ENCODE results near the gene DEFB132. TPM values are rescaled to one million over a fixed set of nuclear protein-coding genes. Genes with fewer than 3 reads are reported as not detected.
A peak's percentile ranks its signal among the peaks of the same experiment; 100 is the strongest.

Gene DEFB132
- total and polyA plus RNA-seq, 4 donors, result not detected

DNA sequence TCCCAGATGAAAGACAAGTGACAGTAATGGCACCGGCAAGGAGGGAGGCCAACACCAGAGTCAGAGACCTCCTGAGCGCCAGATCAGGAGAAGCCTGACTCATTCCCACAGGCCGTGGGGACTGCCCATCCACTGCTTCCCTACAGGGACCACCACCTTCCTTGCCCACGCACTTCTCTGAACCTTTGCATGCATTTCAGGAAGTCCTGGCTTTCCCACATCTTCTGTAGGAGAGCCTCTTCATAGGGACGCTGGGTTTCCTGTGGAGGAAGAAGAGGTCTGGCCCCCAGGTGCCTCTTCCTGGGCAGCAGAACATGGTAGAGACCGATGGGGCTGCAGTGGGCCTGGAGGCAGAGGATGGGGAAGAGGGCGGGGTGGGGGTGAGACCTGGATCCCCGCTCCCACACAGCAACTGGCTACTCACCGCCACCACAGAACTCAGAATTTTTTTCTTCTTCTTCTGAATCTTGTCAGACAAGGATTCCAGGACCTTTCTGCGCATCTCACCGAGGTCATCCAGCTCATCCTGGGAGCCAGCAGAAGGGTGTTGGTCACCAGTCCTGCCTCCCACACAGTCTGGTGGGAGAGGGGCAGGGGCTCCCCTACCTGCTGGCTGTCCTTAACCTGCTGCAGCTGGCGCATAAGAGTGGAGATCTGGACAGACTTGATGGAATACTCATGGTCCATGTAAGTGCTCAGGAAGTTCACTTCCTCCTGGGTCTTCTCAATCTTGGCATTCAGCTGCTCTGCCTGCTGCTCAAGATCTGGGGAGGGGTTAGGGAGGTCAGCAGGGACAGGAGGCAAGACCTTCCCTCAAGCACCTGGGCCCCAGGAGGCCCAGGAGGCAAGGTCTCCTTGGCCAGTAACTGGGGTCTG is 19.3 kb downstream of the DEFB132 start:
- Histone ChIP-seq H3K27ac (ENCODE audit: low read depth, low read length) (no peak overlapping the region), H3K27me3 (ENCODE audit: control insufficient read depth, insufficient read depth, low read length) (no peaks in the 10 kb centered on the region), H3K4me1 (ENCODE audit: control insufficient read depth, insufficient read depth, low read length) (peaks cover 7% of the 10 kb centered on the region), H3K4me3 (ENCODE audit: low read depth, low read length) (no peak overlapping the region), H3K9me3 (ENCODE audit: control insufficient read depth, insufficient read depth, low read length) (no peaks in the 10 kb centered on the region), H3K36me3 (ENCODE audit: control insufficient read depth, insufficient read depth, low read length) (peaks cover 42% of the 10 kb centered on the region)
- 94% methylated on average over 9 of the region's 12 CpGs for WGBS (ENCODE audit: insufficient coverage)
- DNase-seq (ENCODE audit: low read depth in 4 of 6, low spot score in 6 of 6), result no peak

DNA sequence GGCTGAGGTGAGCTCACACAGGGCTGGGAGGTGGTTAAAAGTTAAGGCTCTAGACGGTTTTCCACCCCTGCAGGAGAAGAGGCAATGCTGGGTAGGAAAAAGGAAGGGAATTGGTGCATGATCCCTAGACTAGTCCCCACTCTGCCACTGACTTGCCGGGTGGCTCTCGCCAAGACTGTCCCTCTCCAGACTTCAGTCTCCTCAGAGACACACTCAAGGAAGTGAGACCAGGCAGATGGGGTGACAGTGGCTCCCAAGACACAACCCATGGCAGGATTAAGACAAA is 19.9 kb downstream of the DEFB132 start:
- H3K27me3 ChIP-seq (ENCODE audit: control insufficient read depth, insufficient read depth, low read length), result no peaks in the 10 kb centered on the region
- DNase-seq (ENCODE audit: low read depth in 4 of 6, low spot score in 6 of 6), result no peak
- no peak overlapping the region for H3K27ac ChIP-seq (ENCODE audit: low read depth, low read length)
- WGBS (ENCODE audit: insufficient coverage), result 52% methylated on average over 3 of the region's 3 CpGs
- H3K9me3 ChIP-seq (ENCODE audit: control insufficient read depth, insufficient read depth, low read length), result no peaks in the 10 kb centered on the region
- peaks cover 42% of the 10 kb centered on the region for H3K36me3 ChIP-seq (ENCODE audit: control insufficient read depth, insufficient read depth, low read length)
- H3K4me1 ChIP-seq (ENCODE audit: control insufficient read depth, insufficient read depth, low read length), result peaks cover 7% of the 10 kb centered on the region
- no peak overlapping the region for H3K4me3 ChIP-seq (ENCODE audit: low read depth, low read length)

DNA sequence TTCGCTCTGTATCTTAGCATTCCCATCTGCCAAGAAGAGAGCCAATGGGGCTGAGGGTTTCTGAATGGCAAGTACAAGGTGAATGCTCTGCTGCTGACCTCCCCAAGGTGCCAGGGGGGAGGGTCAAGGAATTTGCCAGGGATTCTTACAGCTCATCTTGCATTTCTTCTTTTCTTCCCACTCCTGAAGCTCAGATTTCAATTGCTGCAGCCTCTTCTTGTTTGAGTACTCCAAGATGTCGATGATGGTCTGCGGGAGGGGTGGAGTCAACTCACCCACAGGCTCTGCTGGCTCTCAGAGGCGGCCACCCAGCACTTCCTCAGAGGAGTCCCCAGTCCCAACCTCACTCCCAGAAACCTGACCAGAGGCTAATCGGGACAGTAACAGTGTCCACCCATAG is 20.7 kb downstream of the DEFB132 start:
- Histone ChIP-seq H3K4me1 (ENCODE audit: control insufficient read depth, insufficient read depth, low read length) (peaks cover 3% of the 10 kb centered on the region), H3K27me3 (ENCODE audit: control insufficient read depth, insufficient read depth, low read length) (no peaks in the 10 kb centered on the region), H3K4me3 (ENCODE audit: low read depth, low read length) (no peak overlapping the region), H3K36me3 (ENCODE audit: control insufficient read depth, insufficient read depth, low read length) (peaks cover 42% of the 10 kb centered on the region), H3K27ac (ENCODE audit: low read depth, low read length) (no peak overlapping the region), H3K9me3 (ENCODE audit: control insufficient read depth, insufficient read depth, low read length) (no peaks in the 10 kb centered on the region)
- WGBS (ENCODE audit: insufficient coverage), result 85% methylated on average over 3 of the region's 5 CpGs
- no peak for DNase-seq (ENCODE audit: low read depth in 4 of 6, low spot score in 6 of 6)

- no peaks in the 10 kb centered on the region for H3K9me3 ChIP-seq (ENCODE audit: control insufficient read depth, insufficient read depth, low read length)
- H3K27ac ChIP-seq (ENCODE audit: low read depth, low read length), result no peak overlapping the region
- H3K4me1 ChIP-seq (ENCODE audit: control insufficient read depth, insufficient read depth, low read length), result peaks cover 3% of the 10 kb centered on the region
- peak in 1 of 6 donors; percentile 52 for DNase-seq (ENCODE audit: low read depth in 4 of 6, low spot score in 6 of 6)
- WGBS (ENCODE audit: insufficient coverage), result 40% methylated on average over 46 of the region's 88 CpGs
- no peak overlapping the region for H3K4me3 ChIP-seq (ENCODE audit: low read depth, low read length)
- no peaks in the 10 kb centered on the region for H3K27me3 ChIP-seq (ENCODE audit: control insufficient read depth, insufficient read depth, low read length)
- peaks cover 42% of the 10 kb centered on the region for H3K36me3 ChIP-seq (ENCODE audit: control insufficient read depth, insufficient read depth, low read length)
Observed at GRCh38 chr20:278607-279571, 21.4 kb downstream of the DEFB132 start.

DNA sequence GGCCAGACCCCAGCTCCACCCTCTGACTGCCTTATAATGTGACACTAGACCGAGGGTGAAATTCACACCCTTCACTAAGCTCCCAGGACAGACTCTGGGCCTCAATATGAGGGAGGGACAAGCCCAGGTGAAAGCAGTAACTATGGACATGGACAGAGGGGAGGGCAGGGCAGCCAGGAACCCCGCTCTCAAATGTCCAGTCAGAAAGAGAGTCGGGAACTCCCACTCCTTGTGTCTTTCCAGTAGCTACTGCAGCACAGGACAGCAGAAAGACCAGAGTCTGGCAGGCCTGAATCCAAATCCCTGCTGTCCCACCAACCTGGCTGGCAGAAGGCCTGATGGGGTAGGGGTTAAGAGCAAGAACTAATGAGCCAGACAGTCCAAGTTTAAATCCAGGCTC is 26.6 kb downstream of the DEFB132 start:
- H3K36me3 ChIP-seq (ENCODE audit: control insufficient read depth, insufficient read depth, low read length), result peaks cover 5% of the 10 kb centered on the region
- no peak overlapping the region for H3K4me3 ChIP-seq (ENCODE audit: low read depth, low read length)
- no peak overlapping the region for H3K27ac ChIP-seq (ENCODE audit: low read depth, low read length)
- 60% methylated on average over 1 of the region's 3 CpGs for WGBS (ENCODE audit: insufficient coverage)
- no peaks in the 10 kb centered on the region for H3K9me3 ChIP-seq (ENCODE audit: control insufficient read depth, insufficient read depth, low read length)
- H3K27me3 ChIP-seq (ENCODE audit: control insufficient read depth, insufficient read depth, low read length), result no peaks in the 10 kb centered on the region
- DNase-seq (ENCODE audit: low read depth in 4 of 6, low spot score in 6 of 6), result no peak
- H3K4me1 ChIP-seq (ENCODE audit: control insufficient read depth, insufficient read depth, low read length), result peaks cover 3% of the 10 kb centered on the region

- no peak for DNase-seq (ENCODE audit: low read depth in 4 of 6, low spot score in 6 of 6)
- no peak overlapping the region for H3K4me3 ChIP-seq (ENCODE audit: low read depth, low read length)
- no peaks in the 10 kb centered on the region for H3K9me3 ChIP-seq (ENCODE audit: control insufficient read depth, insufficient read depth, low read length)
- WGBS (ENCODE audit: insufficient coverage), result no CpG with 5 or more reads among the region's 2 CpGs
- no peaks in the 10 kb centered on the region for H3K27me3 ChIP-seq (ENCODE audit: control insufficient read depth, insufficient read depth, low read length)
- peaks cover 8% of the 10 kb centered on the region for H3K4me1 ChIP-seq (ENCODE audit: control insufficient read depth, insufficient read depth, low read length)
- peaks cover 4% of the 10 kb centered on the region for H3K36me3 ChIP-seq (ENCODE audit: control insufficient read depth, insufficient read depth, low read length)
- no peak overlapping the region for H3K27ac ChIP-seq (ENCODE audit: low read depth, low read length)
Observed at GRCh38 chr20:286508-286907, 29.0 kb downstream of the DEFB132 start.

- Histone ChIP-seq H3K36me3 (ENCODE audit: control insufficient read depth, insufficient read depth, low read length) (no peaks in the 10 kb centered on the region), H3K4me3 (ENCODE audit: low read depth, low read length) (no peak overlapping the region), H3K4me1 (ENCODE audit: control insufficient read depth, insufficient read depth, low read length) (peaks cover 8% of the 10 kb centered on the region), H3K27me3 (ENCODE audit: control insufficient read depth, insufficient read depth, low read length) (no peaks in the 10 kb centered on the region), H3K27ac (ENCODE audit: low read depth, low read length) (no peak overlapping the region), H3K9me3 (ENCODE audit: control insufficient read depth, insufficient read depth, low read length) (no peaks in the 10 kb centered on the region)
- no CpG with 5 or more reads among the region's 3 CpGs for WGBS (ENCODE audit: insufficient coverage)
- DNase-seq (ENCODE audit: low read depth in 4 of 6, low spot score in 6 of 6), result no peak
Observed at GRCh38 chr20:288956-289692, 31.6 kb downstream of the DEFB132 start.

DNA sequence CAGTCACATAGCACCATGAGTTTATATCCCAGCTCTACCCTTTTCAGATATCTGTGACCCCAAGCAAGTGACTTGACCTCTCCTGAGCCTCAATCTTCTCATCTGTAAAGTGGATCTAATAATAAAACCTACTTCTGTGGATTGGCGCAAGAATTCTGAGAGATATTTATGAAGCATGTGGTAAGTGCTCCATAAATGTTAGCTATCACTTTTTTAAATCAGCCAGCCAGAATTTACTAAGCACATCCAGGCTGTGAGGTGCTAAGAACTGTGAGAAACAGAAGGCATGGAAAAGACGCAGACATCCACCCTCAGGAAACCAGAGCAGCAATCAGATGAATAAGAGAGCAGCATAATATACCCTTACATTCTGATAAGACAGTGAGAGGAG is 32.2 kb downstream of the DEFB132 start:
- Histone ChIP-seq H3K36me3 (ENCODE audit: control insufficient read depth, insufficient read depth, low read length) (no peaks in the 10 kb centered on the region), H3K4me1 (ENCODE audit: control insufficient read depth, insufficient read depth, low read length) (peaks cover 8% of the 10 kb centered on the region), H3K4me3 (ENCODE audit: low read depth, low read length) (peak overlapping the region; percentile 83), H3K9me3 (ENCODE audit: control insufficient read depth, insufficient read depth, low read length) (no peaks in the 10 kb centered on the region), H3K27me3 (ENCODE audit: control insufficient read depth, insufficient read depth, low read length) (no peaks in the 10 kb centered on the region), H3K27ac (ENCODE audit: low read depth, low read length) (peak overlapping the region; percentile 92)
- DNase-seq (ENCODE audit: low read depth in 4 of 6, low spot score in 6 of 6), result no peak
- no CpG with 5 or more reads among the region's 2 CpGs for WGBS (ENCODE audit: insufficient coverage)

DNA sequence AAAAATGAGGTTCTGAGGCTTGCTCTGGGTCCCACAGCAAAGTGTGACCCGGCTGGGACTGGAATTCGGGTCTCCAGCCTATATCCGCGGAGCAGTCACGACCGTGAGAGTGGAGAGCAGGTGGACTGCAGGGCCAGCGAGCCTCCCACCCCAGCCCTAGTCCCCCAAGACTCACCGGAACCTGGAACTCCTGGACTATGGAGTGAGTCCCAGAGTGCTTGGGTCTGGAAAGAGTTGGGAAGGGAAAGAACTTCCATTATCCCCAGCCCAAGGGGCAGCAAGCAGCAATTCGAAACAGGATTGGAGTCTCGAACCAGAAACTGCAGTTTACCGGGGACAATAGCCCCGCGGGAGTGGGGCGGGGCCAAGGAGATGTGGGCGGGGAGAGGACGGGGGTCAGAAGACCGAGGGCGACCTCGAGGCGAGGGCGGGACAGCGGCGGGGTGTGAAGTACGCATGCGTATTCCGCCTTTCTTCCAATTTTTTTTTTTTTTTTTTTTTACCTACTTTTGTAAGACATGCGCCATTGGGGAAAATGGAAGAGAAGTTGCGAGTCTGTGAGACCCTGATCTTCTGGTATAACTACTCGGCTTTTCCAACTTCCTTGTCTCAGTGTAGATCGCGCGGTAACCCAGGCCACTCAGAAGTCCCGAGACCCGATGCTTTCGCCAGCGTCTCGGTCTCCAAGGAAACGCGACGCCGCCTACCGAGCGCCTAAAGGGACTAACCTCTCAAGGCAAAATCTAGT is 32.7 kb downstream of the DEFB132 start, which contains the start of gene C20orf96:
Gene C20orf96, minus strand, starts transcription at position 667 of the 748 bp plus-strand sequence. Its CDS starts 140 bp downstream, at position 527.
- Histone ChIP-seq H3K4me1 (ENCODE audit: control insufficient read depth, insufficient read depth, low read length) (peaks cover 8% of the 10 kb centered on the region), H3K27ac (ENCODE audit: low read depth, low read length) (peak within 1 kb of the TSS; percentile 92), H3K36me3 (ENCODE audit: control insufficient read depth, insufficient read depth, low read length) (no peaks in the 10 kb centered on the region), H3K27me3 (ENCODE audit: control insufficient read depth, insufficient read depth, low read length) (no peaks in the 10 kb centered on the region), H3K9me3 (ENCODE audit: control insufficient read depth, insufficient read depth, low read length) (no peaks in the 10 kb centered on the region), H3K4me3 (ENCODE audit: low read depth, low read length) (peak within 1 kb of the TSS; percentile 83)
- WGBS (ENCODE audit: insufficient coverage), result 0% methylated on average over 29 of the region's 43 CpGs
- peak; percentile 80 to 97 (median 88) for DNase-seq (ENCODE audit: low read depth in 4 of 6, low spot score in 6 of 6)

All from spinal cord (tissue), 10 donors.